ENCODE results near the gene GNPAT.

The GNPAT gene

GRCh38 chr1:231260351-231260750, 19.3 kb downstream of the GNPAT start:
- no peak for DNase-seq

GRCh38 chr1:231264642-231265041, 23.6 kb downstream of the GNPAT start:
- DNase-seq = no peak

- DNase-seq = no peak
Measured at GRCh38 chr1:231265379-231265778, 24.4 kb downstream of the GNPAT start.

- DNase-seq = no peak
Measured at GRCh38 chr1:231266811-231267322, 25.9 kb downstream of the GNPAT start.

- no peak for DNase-seq
Measured at GRCh38 chr1:231272173-231272572, 31.2 kb downstream of the GNPAT start.

GRCh38 chr1:231272880-231273279, 31.9 kb downstream of the GNPAT start:
- DNase-seq = no peak

GRCh38 chr1:231274119-231274825, 33.3 kb downstream of the GNPAT start:
- no peak for DNase-seq

- DNase-seq = no peak
Measured at GRCh38 chr1:231278100-231278790, 37.2 kb downstream of the GNPAT start.

GRCh38 chr1:231279081-231279480, 38.1 kb downstream of the GNPAT start:
- DNase-seq = no peak

GRCh38 chr1:231279683-231280082, 38.7 kb downstream of the GNPAT start:
- DNase-seq = no peak

GRCh38 chr1:231284441-231284840, 43.4 kb downstream of the GNPAT start:
- no peak for DNase-seq

- DNase-seq = no peak
Measured at GRCh38 chr1:231286603-231287002, 45.6 kb downstream of the GNPAT start.

GRCh38 chr1:231295938-231296337, 54.9 kb downstream of the GNPAT start:
- no peak for DNase-seq

GRCh38 chr1:231301990-231302389, 61.0 kb downstream of the GNPAT start:
- no peak for DNase-seq

GRCh38 chr1:231310391-231310934, 69.5 kb downstream of the GNPAT start:
- DNase-seq = no peak

- peak; percentile 45 for DNase-seq
Measured at GRCh38 chr1:231311720-231312431, 70.9 kb downstream of the GNPAT start.

GRCh38 chr1:231312432-231312788, 71.4 kb downstream of the GNPAT start:
- DNase-seq = no peak

GRCh38 chr1:231313661-231314060, 72.6 kb downstream of the GNPAT start:
- DNase-seq = no peak

GRCh38 chr1:231315887-231316286, 74.9 kb downstream of the GNPAT start:
- DNase-seq = no peak

GRCh38 chr1:231317306-231318014, 76.4 kb downstream of the GNPAT start:
- DNase-seq = no peak

- no peak for DNase-seq
Measured at GRCh38 chr1:231318015-231318355, 77.0 kb downstream of the GNPAT start.

- no peak for DNase-seq
Measured at GRCh38 chr1:231318568-231318967, 77.6 kb downstream of the GNPAT start.

- no peak for DNase-seq
Measured at GRCh38 chr1:231319080-231319479, 78.1 kb downstream of the GNPAT start.
